Measurements from ENCODE around the gene LSAMP. TPM values are rescaled to one million over a fixed set of nuclear protein-coding genes. Genes with fewer than 3 reads are reported as not detected.

The LSAMP gene
- total RNA-seq, 1 experiment from 2014 or later, result not detected

- no peaks in the 10 kb centered on the region for H3K27me3 ChIP-seq (ENCODE audit: insufficient read depth, low read depth)
- H2AFZ ChIP-seq, result no peak overlapping the region
- no peak overlapping the region for H3K4me2 ChIP-seq
- ChIA-PET POLR2A (ENCODE audit: unreplicated experiment) (no interaction called here), CTCF (no interaction called here)
- no peak for TF ChIP-seq CTCF (conservative IDR thresholded peaks at IDR 0.05)
- no peak for TF ChIP-seq EZH2 (IDR thresholded peaks at IDR 0.05; ENCODE audit: low read depth)
- no TSS peak for BruUV-seq (replicated peaks)
- no peaks in the 10 kb centered on the region for H3K9me2 ChIP-seq (ENCODE audit: insufficient read depth)
- no peaks in the 10 kb centered on the region for H3K9me3 ChIP-seq (ENCODE audit: insufficient read depth, low read depth)
- H3F3A ChIP-seq (ENCODE audit: insufficient read depth, low read depth), result no peaks in the 10 kb centered on the region
- H3K27ac ChIP-seq, result no peak overlapping the region
- no peaks in the 10 kb centered on the region for H3K4me1 ChIP-seq (replicated peaks; ENCODE audit: insufficient read depth)
- no peak for DNase-seq
- no peak overlapping the region for H3K4me3 ChIP-seq
- no peaks in the 10 kb centered on the region for H3K36me3 ChIP-seq (ENCODE audit: low read depth)
- intact Hi-C loops (cut with micrococcal nuclease; ENCODE audit: unreplicated experiment), result no loop called here
- no peaks in the 10 kb centered on the region for H4K20me1 ChIP-seq (ENCODE audit: insufficient read depth)
- no peaks in the 10 kb centered on the region for H3K79me2 ChIP-seq (ENCODE audit: low read depth)
Observed at GRCh38 chr3:116318370-116318769, 126.9 kb downstream of the LSAMP start.

- no peak for TF ChIP-seq EZH2 (IDR thresholded peaks at IDR 0.05; ENCODE audit: low read depth)
- H3K4me3 ChIP-seq, result no peak overlapping the region
- no peak overlapping the region for H3K27ac ChIP-seq
- H3K9me2 ChIP-seq (ENCODE audit: insufficient read depth), result no peaks in the 10 kb centered on the region
- no peak overlapping the region for H2AFZ ChIP-seq
- H3K4me1 ChIP-seq (replicated peaks; ENCODE audit: insufficient read depth), result no peaks in the 10 kb centered on the region
- no peaks in the 10 kb centered on the region for H3K79me2 ChIP-seq (ENCODE audit: low read depth)
- intact Hi-C loops (cut with micrococcal nuclease; ENCODE audit: unreplicated experiment), result no loop called here
- no peaks in the 10 kb centered on the region for H3K9me3 ChIP-seq (ENCODE audit: insufficient read depth, low read depth)
- CTCF ChIA-PET, result no interaction called here
- no peak overlapping the region for H3K4me2 ChIP-seq
- no peaks in the 10 kb centered on the region for H3F3A ChIP-seq (ENCODE audit: insufficient read depth, low read depth)
- no peaks in the 10 kb centered on the region for H4K20me1 ChIP-seq (ENCODE audit: insufficient read depth)
- no TSS peak for BruUV-seq (replicated peaks)
- POLR2A ChIA-PET (ENCODE audit: unreplicated experiment), result no interaction called here
- no peaks in the 10 kb centered on the region for H3K27me3 ChIP-seq (ENCODE audit: insufficient read depth, low read depth)
- DNase-seq, result no peak
- H3K36me3 ChIP-seq (ENCODE audit: low read depth), result no peaks in the 10 kb centered on the region
Observed at GRCh38 chr3:116316771-116317170, 128.5 kb downstream of the LSAMP start.

- H3K9me2 ChIP-seq (ENCODE audit: insufficient read depth), result no peaks in the 10 kb centered on the region; the same call in 1 of the 2 replicates
- no TSS peak for BruUV-seq (replicated peaks)
- no peaks in the 10 kb centered on the region for H4K20me1 ChIP-seq (ENCODE audit: insufficient read depth)
- H3K4me1 ChIP-seq (replicated peaks; ENCODE audit: insufficient read depth), result no peaks in the 10 kb centered on the region
- H3K27ac ChIP-seq, result no peak overlapping the region
- no peaks in the 10 kb centered on the region for H3K27me3 ChIP-seq (ENCODE audit: insufficient read depth, low read depth)
- H3F3A ChIP-seq (ENCODE audit: insufficient read depth, low read depth), result no peaks in the 10 kb centered on the region
- DNase-seq, result no peak
- no peaks in the 10 kb centered on the region for H3K9me3 ChIP-seq (ENCODE audit: insufficient read depth, low read depth)
- intact Hi-C loops (cut with micrococcal nuclease; ENCODE audit: unreplicated experiment), result no loop called here
- ChIA-PET POLR2A (ENCODE audit: unreplicated experiment) (no interaction called here), CTCF (no interaction called here)
- no peaks in the 10 kb centered on the region for H3K36me3 ChIP-seq (ENCODE audit: low read depth)
- no peaks in the 10 kb centered on the region for H3K79me2 ChIP-seq (ENCODE audit: low read depth)
- H3K4me3 ChIP-seq, result no peak overlapping the region
- H3K4me2 ChIP-seq, result no peak overlapping the region
- no peak overlapping the region for H2AFZ ChIP-seq
- no peak for TF ChIP-seq CTCF (conservative IDR thresholded peaks at IDR 0.05)
- no peak for TF ChIP-seq EZH2 (IDR thresholded peaks at IDR 0.05; ENCODE audit: low read depth)
Observed at GRCh38 chr3:116314476-116314875, 130.8 kb downstream of the LSAMP start.

GRCh38 chr3:116306720-116307119, 138.6 kb downstream of the LSAMP start:
- no peak overlapping the region for H3K4me2 ChIP-seq
- H3K9me2 ChIP-seq (ENCODE audit: insufficient read depth), result no peaks in the 10 kb centered on the region; the same call in 1 of the 2 replicates
- CTCF ChIA-PET, result no interaction called here
- DNase-seq, result no peak
- POLR2A ChIA-PET (ENCODE audit: unreplicated experiment), result no interaction called here
- no peaks in the 10 kb centered on the region for H3K4me1 ChIP-seq (replicated peaks; ENCODE audit: insufficient read depth)
- no peaks in the 10 kb centered on the region for H3K36me3 ChIP-seq (ENCODE audit: low read depth)
- no peaks in the 10 kb centered on the region for H3F3A ChIP-seq (ENCODE audit: insufficient read depth, low read depth)
- H3K4me3 ChIP-seq, result no peak overlapping the region
- H3K9me3 ChIP-seq (ENCODE audit: insufficient read depth, low read depth), result no peaks in the 10 kb centered on the region
- no peaks in the 10 kb centered on the region for H4K20me1 ChIP-seq (ENCODE audit: insufficient read depth)
- H3K79me2 ChIP-seq (ENCODE audit: low read depth), result no peaks in the 10 kb centered on the region
- H3K27ac ChIP-seq, result no peak overlapping the region
- no peak overlapping the region for H2AFZ ChIP-seq
- BruUV-seq (replicated peaks), result no TSS peak
- TF ChIP-seq EZH2 (IDR thresholded peaks at IDR 0.05; ENCODE audit: low read depth) (no peak), CTCF (conservative IDR thresholded peaks at IDR 0.05) (no peak)
- no peaks in the 10 kb centered on the region for H3K27me3 ChIP-seq (ENCODE audit: insufficient read depth, low read depth)
- intact Hi-C loops (cut with micrococcal nuclease; ENCODE audit: unreplicated experiment), result no loop called here

Data from PC-9 (cell line).